Activated naive CD4-positive, alpha-beta T cell treated with anti-CD3 and anti-CD28 coated beads for 36 hours (primary cell): ENCODE data around the gene NUP205. TPM values are rescaled to one million over a fixed set of nuclear protein-coding genes. Genes with fewer than 3 reads are reported as not detected.
"Not testable (repeated sequence)": the region's sequence is repeated elsewhere in the genome, so short reads cannot be mapped to it uniquely, and the experiment has no call there.

Experiments
- CTCF ChIA-PET: fragments of 350-600 bp; sonication (Branson Sonifier 250); formaldehyde crosslinking; loops from one replicate; lab custom pipeline; 2021; ENCODE audit warnings: antibody characterized with exemption; lab: Charles Lee
- DNase-seq: peaks from one replicate; pipeline ENCODE4 v3.0.0-alpha.2; 2020
- H3K27ac Mint-ChIP-seq: one replicate; pipeline ENCODE4 v1.8.0; 2021; ENCODE audit warnings: mild to moderate bottlenecking, mixed read lengths
- H3K27me3 Mint-ChIP-seq: one replicate; pipeline ENCODE4 v1.8.0; 2021; ENCODE audit warnings: low read depth, mixed read lengths
- H3K36me3 Mint-ChIP-seq: one replicate; pipeline ENCODE4 v1.8.0; 2021; ENCODE audit warnings: low read depth, mixed read lengths
- H3K4me1 Mint-ChIP-seq: one replicate; pipeline ENCODE4 v1.8.0; 2021; ENCODE audit warnings: low read depth, mixed read lengths
- H3K4me3 Mint-ChIP-seq: one replicate; pipeline ENCODE4 v1.8.0; 2021; ENCODE audit warnings: mild to moderate bottlenecking, moderate library complexity, mixed read lengths
- H3K9me3 Mint-ChIP-seq: one replicate; pipeline ENCODE4 v1.8.0; 2021; ENCODE audit warnings: mixed read lengths
- intact Hi-C: fragments of 100-400 bp; cut with micrococcal nuclease; formaldehyde crosslinking; loops from one replicate; pipeline ENCODE4 v1.15.1; 2023
- total RNA-seq, 2 experiments: library from RNA; stranded (reverse); gene quantifications; one replicate each; pipeline ENCODE4 v1.2.3, GENCODE V29; 2021

The NUP205 gene
- total RNA-seq, 2 experiments from 2014 or later = 155 to 162 TPM

DNA sequence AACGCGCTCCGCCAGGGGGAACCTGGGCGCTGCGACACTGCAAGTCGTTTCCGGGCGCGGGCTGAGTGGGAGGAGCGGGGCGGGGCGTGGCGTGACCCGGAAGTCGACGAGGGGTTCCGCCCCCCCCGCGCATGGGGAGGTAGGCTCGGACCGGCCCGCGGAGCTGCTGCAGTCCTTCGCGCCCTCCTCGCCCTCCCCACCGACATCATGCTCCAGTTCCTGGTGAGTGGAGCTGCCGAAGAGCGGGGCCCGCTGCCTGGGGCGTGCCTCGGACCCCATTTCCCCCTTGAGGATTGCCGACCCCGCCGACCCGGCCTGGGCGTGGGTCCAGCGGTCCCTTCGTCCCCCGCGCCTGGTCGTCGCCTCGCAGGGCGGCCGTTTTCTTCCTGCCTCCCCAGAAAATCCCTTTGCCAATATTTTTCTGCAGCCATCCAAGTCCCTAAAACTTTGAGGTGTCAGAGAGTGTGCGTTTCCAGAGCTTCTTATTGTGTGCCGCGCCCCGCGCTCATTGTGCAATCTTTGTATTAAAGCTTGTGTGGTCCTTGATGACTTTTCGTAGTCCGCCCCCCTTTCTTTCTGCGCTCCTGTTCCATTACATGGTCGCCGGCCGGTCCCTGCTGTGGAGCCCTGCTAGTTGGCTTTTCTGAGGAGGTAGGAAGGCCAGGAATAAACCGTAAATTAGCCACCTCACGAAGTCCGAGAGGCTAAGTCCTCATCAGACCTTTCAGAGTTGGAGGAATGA, 104.8 kb downstream of the NUP205 start, which contains the start of gene STMP1:
TSS of gene STMP1 (plus strand) at position 142 of the 742 bp plus-strand sequence.
- peak within 1 kb of the TSS; percentile 96 for H3K27ac Mint-ChIP-seq
- H3K4me1 Mint-ChIP-seq = peaks cover 46% of the 10 kb centered on the region
- intact Hi-C loops = loop anchor here (1.0 to 10.0 kb wide), 10 partner anchors 48 to 668 kb away; partner anchors contain the start of genes CNOT4, MTPN and WDR91
- no peaks in the 10 kb centered on the region for H3K9me3 Mint-ChIP-seq
- DNase-seq = peak; percentile 97
- H3K27me3 Mint-ChIP-seq = no peaks in the 10 kb centered on the region
- peak within 1 kb of the TSS; percentile 98 for H3K4me3 Mint-ChIP-seq
- H3K36me3 Mint-ChIP-seq = peaks cover 11% of the 10 kb centered on the region
- CTCF ChIA-PET = interaction anchor here (0.6 to 4.6 kb wide), 9 partner anchors 8 to 153 kb away, joined by 3 to 29 read pairs (median 4); no protein-coding TSS in a partner anchor

DNA sequence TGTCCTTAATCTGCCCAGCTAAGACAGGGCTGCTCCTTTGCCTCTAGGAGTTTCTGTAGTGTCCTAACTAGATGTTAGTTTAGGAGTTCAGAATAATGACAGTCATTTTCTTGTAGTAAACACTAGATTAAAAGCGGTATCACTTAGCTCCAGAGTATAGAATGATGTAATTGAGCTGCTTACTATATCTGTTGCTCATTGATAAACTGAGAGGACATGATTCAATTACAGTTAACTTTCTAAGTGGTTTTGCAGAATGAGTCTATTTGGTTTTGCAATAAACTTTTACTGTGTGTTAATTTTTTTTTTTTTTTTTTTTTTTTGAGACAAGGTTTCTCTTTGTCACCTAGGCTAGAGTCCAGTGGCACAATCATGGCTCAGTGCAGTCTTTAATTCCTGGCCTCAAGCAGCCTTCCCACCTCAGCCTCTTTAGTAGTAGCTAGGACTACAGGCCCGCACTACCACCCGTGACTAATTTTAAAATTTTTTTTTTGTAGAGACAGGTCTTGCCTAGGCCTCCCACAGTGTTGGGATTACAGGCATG, 106.4 kb downstream of the NUP205 start:
- H3K4me3 Mint-ChIP-seq = peak overlapping the region; percentile 65
- H3K27me3 Mint-ChIP-seq = no peaks in the 10 kb centered on the region
- H3K9me3 Mint-ChIP-seq = no peaks in the 10 kb centered on the region
- intact Hi-C loops = loop anchor here (1.0 to 10.0 kb wide), 3 partner anchors 353 to 669 kb away; no protein-coding TSS in a partner anchor
- CTCF ChIA-PET = interaction anchor here (0.6 to 4.6 kb wide), 4 partner anchors 9 to 164 kb away, joined by 3 to 29 read pairs (median 7); no protein-coding TSS in a partner anchor
- H3K36me3 Mint-ChIP-seq = peaks cover 16% of the 10 kb centered on the region
- H3K27ac Mint-ChIP-seq = peak overlapping the region; percentile 83
- H3K4me1 Mint-ChIP-seq = peaks cover 59% of the 10 kb centered on the region
- DNase-seq = peak; percentile 9

DNA sequence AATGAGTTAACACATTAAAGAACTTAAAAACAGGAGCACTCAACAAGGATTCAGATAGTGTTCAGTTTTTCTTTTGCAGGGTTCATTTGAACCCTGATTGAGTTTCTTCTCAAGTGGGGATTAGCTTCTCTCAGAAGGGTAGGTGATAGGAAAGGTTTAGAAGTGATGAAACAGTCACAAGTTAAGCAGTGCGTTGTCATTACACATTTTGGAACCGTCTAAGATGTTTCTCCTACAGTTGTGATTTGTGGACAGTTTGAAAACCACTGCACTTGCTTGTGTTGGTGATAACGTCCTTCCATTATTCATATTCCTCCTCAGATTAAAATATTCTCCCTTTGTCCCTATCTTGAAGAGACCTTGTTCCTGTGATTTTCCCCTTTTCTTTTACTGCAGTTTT, 107.3 kb downstream of the NUP205 start:
- no peak overlapping the region for H3K27ac Mint-ChIP-seq
- H3K4me3 Mint-ChIP-seq = no peak overlapping the region
- H3K4me1 Mint-ChIP-seq = peaks cover 65% of the 10 kb centered on the region
- no peak for DNase-seq
- H3K36me3 Mint-ChIP-seq = peaks cover 16% of the 10 kb centered on the region
- no peaks in the 10 kb centered on the region for H3K27me3 Mint-ChIP-seq
- intact Hi-C loops = loop anchor here (10.0 kb wide), 1 partner anchor 670 kb away; no protein-coding TSS in a partner anchor
- CTCF ChIA-PET = interaction anchor here (1.2 to 4.6 kb wide), 2 partner anchors 10 to 20 kb away, joined by 4 to 29 read pairs; no protein-coding TSS in a partner anchor
- H3K9me3 Mint-ChIP-seq = no peaks in the 10 kb centered on the region

DNA sequence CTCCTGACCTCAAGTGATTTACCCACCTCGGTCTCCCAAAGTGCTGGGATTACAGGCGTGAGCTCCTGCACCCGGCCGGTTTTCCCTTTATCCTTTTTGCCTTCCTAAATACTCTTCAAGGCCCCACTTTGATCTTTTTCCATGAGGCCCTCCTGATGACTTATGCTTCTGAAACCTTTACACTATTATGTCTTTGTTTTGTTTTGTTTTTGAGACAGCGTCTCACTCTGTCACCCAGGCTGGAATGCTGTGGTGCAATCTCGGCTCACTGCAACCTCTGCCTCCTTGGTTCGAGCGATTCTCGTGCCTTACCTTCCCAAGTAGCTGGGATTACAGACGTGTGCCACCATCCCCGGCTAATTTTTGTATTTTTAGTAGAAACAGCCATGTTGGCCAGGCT, 108.4 kb downstream of the NUP205 start:
- Mint-ChIP-seq H3K36me3 (peaks cover 14% of the 10 kb centered on the region), H3K27ac (no peak overlapping the region), H3K9me3 (no peaks in the 10 kb centered on the region), H3K4me1 (peaks cover 68% of the 10 kb centered on the region), H3K27me3 (no peaks in the 10 kb centered on the region), H3K4me3 (no peak overlapping the region)
- intact Hi-C loops = loop anchor here (10.0 kb wide), 1 partner anchor 671 kb away; no protein-coding TSS in a partner anchor
- CTCF ChIA-PET = interaction anchor here (1.2 kb wide), 1 partner anchor 9 kb away, joined by 4 read pairs; no protein-coding TSS in a partner anchor
- DNase-seq = no peak

- no peak overlapping the region for H3K27ac Mint-ChIP-seq
- H3K4me3 Mint-ChIP-seq = no peak overlapping the region
- H3K9me3 Mint-ChIP-seq = no peaks in the 10 kb centered on the region
- H3K27me3 Mint-ChIP-seq = no peaks in the 10 kb centered on the region
- DNase-seq = no peak
- H3K4me1 Mint-ChIP-seq = peaks cover 63% of the 10 kb centered on the region
- peaks cover 11% of the 10 kb centered on the region for H3K36me3 Mint-ChIP-seq
- intact Hi-C loops = loop anchor here (10.0 kb wide), 1 partner anchor 672 kb away; no protein-coding TSS in a partner anchor
- CTCF ChIA-PET = no interaction called here
Observed at GRCh38 chr7:135666846-135667245, 109.1 kb downstream of the NUP205 start.

DNA sequence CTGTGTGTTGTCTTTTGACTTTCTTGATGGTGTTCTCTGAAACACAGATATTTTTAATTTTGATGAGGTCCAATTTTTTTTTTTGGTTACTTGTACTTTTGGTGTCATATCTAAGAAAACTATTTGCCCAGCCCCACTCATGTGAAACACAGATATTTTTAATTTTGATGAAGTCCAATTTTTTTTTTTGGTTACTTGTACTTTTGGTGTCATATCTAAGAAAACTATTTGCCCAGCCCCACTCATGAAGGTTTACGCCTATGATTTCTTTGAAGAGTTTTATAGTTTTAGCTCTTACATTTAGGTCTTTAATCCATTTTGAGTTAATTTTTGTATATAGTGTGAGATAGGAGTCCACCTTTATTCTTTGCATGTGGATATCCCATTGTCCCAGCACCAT, 109.9 kb downstream of the NUP205 start:
- intact Hi-C loops = loop anchor here (10.0 kb wide), 1 partner anchor 673 kb away; no protein-coding TSS in a partner anchor
- Mint-ChIP-seq H3K36me3 (peaks cover 10% of the 10 kb centered on the region), H3K4me1 (peaks cover 59% of the 10 kb centered on the region)
- H3K4me3 Mint-ChIP-seq, H3K27ac Mint-ChIP-seq, H3K27me3 Mint-ChIP-seq, H3K9me3 Mint-ChIP-seq, DNase-seq, CTCF ChIA-PET: not testable (repeated sequence)

- not testable (repeated sequence) for H3K36me3 Mint-ChIP-seq, DNase-seq, H3K27me3 Mint-ChIP-seq, H3K27ac Mint-ChIP-seq, H3K9me3 Mint-ChIP-seq, H3K4me3 Mint-ChIP-seq
- intact Hi-C loops = loop anchor here (10.0 kb wide), 1 partner anchor 674 kb away; no protein-coding TSS in a partner anchor
- CTCF ChIA-PET = interaction anchor here (0.6 kb wide), 1 partner anchor 361 kb away, joined by 3 read pairs; no protein-coding TSS in a partner anchor
- H3K4me1 Mint-ChIP-seq = peaks cover 56% of the 10 kb centered on the region
Observed at GRCh38 chr7:135668852-135669395, 111.2 kb downstream of the NUP205 start.

DNA sequence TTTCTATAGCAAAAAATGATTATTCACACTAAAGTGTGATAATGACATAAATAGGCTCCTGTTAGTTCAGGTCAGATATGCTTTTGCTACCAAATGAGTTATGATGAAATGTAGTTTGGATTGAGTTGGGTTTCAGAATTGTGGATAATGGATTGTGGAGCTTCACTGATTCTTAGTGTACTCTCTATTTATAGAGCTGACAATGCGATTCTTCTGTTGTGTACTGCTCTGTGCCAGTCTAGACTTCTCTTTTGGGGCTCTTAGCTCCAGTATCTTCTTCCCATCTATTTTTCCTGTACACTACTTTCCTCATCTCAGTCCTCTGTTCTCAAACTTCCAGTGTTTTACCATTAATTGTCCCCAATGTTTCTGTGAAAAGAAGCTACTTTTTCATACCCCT, 112.1 kb downstream of the NUP205 start:
- intact Hi-C loops = loop anchor here (10.0 kb wide), 1 partner anchor 675 kb away; no protein-coding TSS in a partner anchor
- peaks cover 12% of the 10 kb centered on the region for H3K36me3 Mint-ChIP-seq
- no peak overlapping the region for H3K4me3 Mint-ChIP-seq
- H3K27me3 Mint-ChIP-seq = no peaks in the 10 kb centered on the region
- DNase-seq = no peak
- no peak overlapping the region for H3K27ac Mint-ChIP-seq
- CTCF ChIA-PET = interaction anchor here (1.3 kb wide), 1 partner anchor 9 kb away, joined by 4 read pairs; no protein-coding TSS in a partner anchor
- peaks cover 48% of the 10 kb centered on the region for H3K4me1 Mint-ChIP-seq
- no peaks in the 10 kb centered on the region for H3K9me3 Mint-ChIP-seq

DNA sequence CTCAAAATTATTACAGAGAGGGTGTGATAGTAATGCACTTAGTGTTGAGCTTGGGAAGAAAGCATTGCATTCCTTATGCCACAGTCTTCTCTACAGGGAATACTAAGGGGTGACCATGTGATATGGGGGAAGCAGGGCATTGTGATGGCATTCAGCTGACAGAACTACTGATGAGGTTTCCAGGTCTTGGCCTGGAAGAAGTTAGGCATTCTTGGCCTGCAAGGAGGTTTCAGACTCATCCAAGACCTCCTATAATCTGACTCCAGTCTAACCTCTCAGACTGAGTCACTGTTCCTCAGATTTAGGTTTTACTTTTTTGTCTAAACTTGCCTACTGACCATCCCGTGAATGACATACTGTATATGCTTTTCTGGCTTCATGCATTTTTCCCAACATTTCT, 112.5 kb downstream of the NUP205 start:
- no peak for DNase-seq
- Mint-ChIP-seq H3K36me3 (peaks cover 13% of the 10 kb centered on the region), H3K4me3 (no peak overlapping the region), H3K9me3 (no peaks in the 10 kb centered on the region), H3K4me1 (peaks cover 44% of the 10 kb centered on the region), H3K27me3 (no peaks in the 10 kb centered on the region), H3K27ac (no peak overlapping the region)
- intact Hi-C loops = no loop called here
- CTCF ChIA-PET = interaction anchor here (1.3 kb wide), 1 partner anchor 9 kb away, joined by 4 read pairs; no protein-coding TSS in a partner anchor

GRCh38 chr7:135672560-135673359, 115.0 kb downstream of the NUP205 start:
- no peak for DNase-seq
- peaks cover 14% of the 10 kb centered on the region for H3K36me3 Mint-ChIP-seq
- peaks cover 24% of the 10 kb centered on the region for H3K4me1 Mint-ChIP-seq
- no peak overlapping the region for H3K27ac Mint-ChIP-seq
- CTCF ChIA-PET = interaction anchor here (0.7 to 1.8 kb wide), 12 partner anchors 8 to 392 kb away, joined by 3 to 10 read pairs (median 4); partner anchors contain the start of gene STMP1
- no peaks in the 10 kb centered on the region for H3K27me3 Mint-ChIP-seq
- no peak overlapping the region for H3K4me3 Mint-ChIP-seq
- intact Hi-C loops = no loop called here
- no peaks in the 10 kb centered on the region for H3K9me3 Mint-ChIP-seq

- H3K27ac Mint-ChIP-seq = no peak overlapping the region
- H3K4me1 Mint-ChIP-seq = peaks cover 19% of the 10 kb centered on the region
- intact Hi-C loops = no loop called here
Observed at GRCh38 chr7:135673360-135673706, 115.6 kb downstream of the NUP205 start.

More at GRCh38 chr7:135673360-135673706, 115.6 kb downstream of the NUP205 start:
- DNase-seq = no peak
- Mint-ChIP-seq H3K4me3 (no peak overlapping the region), H3K27me3 (no peaks in the 10 kb centered on the region), H3K9me3 (no peaks in the 10 kb centered on the region), H3K36me3 (peaks cover 16% of the 10 kb centered on the region)
- CTCF ChIA-PET = interaction anchor here (0.7 to 1.8 kb wide), 12 partner anchors 7 to 392 kb away, joined by 3 to 10 read pairs (median 4); partner anchors contain the start of gene STMP1
